Smooth muscle cell (in vitro differentiated cells): ENCODE measurements around the gene HMG20B. TPM values are rescaled to one million over a fixed set of nuclear protein-coding genes. Genes with fewer than 3 reads are reported as not detected.

Source experiments
- DNase-seq: peaks from one replicate; lab custom pipeline; 2025; ENCODE audit not compliant: unreplicated experiment; lab: John Stamatoyannopoulos, UW
- H2AFZ ChIP-seq: fragments of 200-600 bp; sonication (generic); 2 replicates; pipeline ENCODE4 v1.6.0; 2016; ENCODE audit warnings: antibody characterized with exemption, low read depth, mild to moderate bottlenecking
- H3F3A ChIP-seq: fragments of 200-600 bp; sonication (generic); 2 replicates; pipeline ENCODE4 v1.6.0; 2017; ENCODE audit warnings: antibody characterized with exemption, low read depth
- H3K27ac ChIP-seq: fragments of 200-600 bp; sonication (generic); 2 replicates; pipeline ENCODE4 v1.5.1; 2016; ENCODE audit warnings: low read depth, mild to moderate bottlenecking
- H3K27me3 ChIP-seq: fragments of 200-600 bp; sonication (generic); 2 replicates; pipeline ENCODE4 v1.6.1; 2016; ENCODE audit warnings: low read depth, mild to moderate bottlenecking
- H3K36me3 ChIP-seq: fragments of 200-600 bp; sonication (generic); 2 replicates; pipeline ENCODE4 v1.5.1; 2016; ENCODE audit warnings: low read depth
- H3K4me1 ChIP-seq: fragments of 200-600 bp; sonication (generic); 2 replicates; pipeline ENCODE4 v1.5.1; 2016; ENCODE audit warnings: low read depth
- H3K4me2 ChIP-seq: fragments of 200-600 bp; sonication (generic); 2 replicates; pipeline ENCODE4 v1.6.0; 2016; ENCODE audit warnings: mild to moderate bottlenecking
- H3K4me3 ChIP-seq: fragments of 200-600 bp; sonication (generic); 2 replicates; pipeline ENCODE4 v1.5.1; 2016; ENCODE audit warnings: mild to moderate bottlenecking
- H3K79me2 ChIP-seq: fragments of 200-600 bp; sonication (generic); 2 replicates; pipeline ENCODE4 v1.6.0; 2016; ENCODE audit warnings: low read depth, mild to moderate bottlenecking
- H3K9ac ChIP-seq: fragments of 200-600 bp; sonication (generic); 2 replicates; pipeline ENCODE4 v1.6.0; 2016; ENCODE audit warnings: low read depth
- H3K9me3 ChIP-seq: fragments of 200-600 bp; sonication (generic); replicated peaks from 2 replicates; pipeline ENCODE4 v1.5.1; 2016; ENCODE audit warnings: low read depth
- H4K20me1 ChIP-seq: fragments of 200-600 bp; sonication (generic); 2 replicates; pipeline ENCODE4 v1.6.0; 2016; ENCODE audit warnings: low read depth
- WGBS: methylation state at CpG from one replicate; pipeline ENCODE4 v1.1.7; 2016; ENCODE audit warnings: low lambda C conversion rate; 5-methylcytosine and 5-hydroxymethylcytosine counted together
- polyA plus RNA-seq: library from polyadenylated mRNA; unstranded; fragments of >200 nt; fragmentation: Nextera tagmentation; extraction: Ambion mirVana; gene quantifications from 2 replicates; pipeline ENCODE4 v1.2.1, GENCODE V29; 2016
- total RNA-seq: library from RNA; depleted of rRNA; stranded (reverse); fragments of >200 nt; gene quantifications from 2 replicates; pipeline ENCODE4 v1.2.3, GENCODE V29; 2014
- TF ChIP-seq, protein P1 (sequence below): fragments of 200-600 bp; sonication (generic); IDR thresholded peaks from 2 replicates; pipeline ENCODE4 v1.5.1; 2017; ENCODE audit warnings: borderline replicate concordance, mild to moderate bottlenecking, antibody characterized with exemption; ENCODE audit not compliant: insufficient read depth, poor library complexity, severe bottlenecking

The HMG20B gene
- total and polyA plus RNA-seq, 2 experiments from 2014 or later = 109 to 120 TPM

DNA sequence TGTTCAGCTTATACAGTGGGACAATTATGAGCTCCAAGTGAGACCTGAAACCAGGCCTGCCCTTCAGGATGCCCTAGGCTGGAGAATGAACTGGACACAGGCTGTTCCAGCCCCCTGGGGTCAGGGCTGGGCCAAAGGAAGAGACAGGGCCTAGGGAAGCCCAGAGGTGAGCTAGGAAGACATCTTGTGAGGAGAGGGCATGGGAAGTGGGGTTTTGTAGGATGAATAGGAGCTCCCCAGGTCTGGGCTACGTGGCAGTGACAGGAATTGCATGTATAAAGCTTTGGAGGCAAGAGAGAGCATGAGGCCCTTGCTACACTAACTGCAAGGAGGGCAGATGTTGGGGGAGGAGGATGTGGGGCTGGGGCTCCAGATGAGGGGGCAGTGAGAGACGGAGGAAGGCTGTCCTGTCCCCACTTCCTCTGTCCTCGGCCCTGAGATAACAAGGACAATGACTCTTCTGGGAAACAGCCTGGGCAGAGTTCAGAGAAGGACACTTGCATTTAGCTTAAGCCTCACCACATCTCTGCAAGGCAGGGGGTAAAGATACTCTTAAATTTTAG lies 35.4 kb downstream of the HMG20B start:
- 82% methylated on average over 3 of the region's 3 CpGs for WGBS
- TF ChIP-seq, protein P1, sequence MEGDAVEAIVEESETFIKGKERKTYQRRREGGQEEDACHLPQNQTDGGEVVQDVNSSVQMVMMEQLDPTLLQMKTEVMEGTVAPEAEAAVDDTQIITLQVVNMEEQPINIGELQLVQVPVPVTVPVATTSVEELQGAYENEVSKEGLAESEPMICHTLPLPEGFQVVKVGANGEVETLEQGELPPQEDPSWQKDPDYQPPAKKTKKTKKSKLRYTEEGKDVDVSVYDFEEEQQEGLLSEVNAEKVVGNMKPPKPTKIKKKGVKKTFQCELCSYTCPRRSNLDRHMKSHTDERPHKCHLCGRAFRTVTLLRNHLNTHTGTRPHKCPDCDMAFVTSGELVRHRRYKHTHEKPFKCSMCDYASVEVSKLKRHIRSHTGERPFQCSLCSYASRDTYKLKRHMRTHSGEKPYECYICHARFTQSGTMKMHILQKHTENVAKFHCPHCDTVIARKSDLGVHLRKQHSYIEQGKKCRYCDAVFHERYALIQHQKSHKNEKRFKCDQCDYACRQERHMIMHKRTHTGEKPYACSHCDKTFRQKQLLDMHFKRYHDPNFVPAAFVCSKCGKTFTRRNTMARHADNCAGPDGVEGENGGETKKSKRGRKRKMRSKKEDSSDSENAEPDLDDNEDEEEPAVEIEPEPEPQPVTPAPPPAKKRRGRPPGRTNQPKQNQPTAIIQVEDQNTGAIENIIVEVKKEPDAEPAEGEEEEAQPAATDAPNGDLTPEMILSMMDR = no peak
- H3K36me3 ChIP-seq = no peaks in the 10 kb centered on the region
- no peaks in the 10 kb centered on the region for H3K79me2 ChIP-seq
- H3K9ac ChIP-seq = no peak overlapping the region
- no peaks in the 10 kb centered on the region for H4K20me1 ChIP-seq
- no peaks in the 10 kb centered on the region for H3F3A ChIP-seq
- H2AFZ ChIP-seq = no peak overlapping the region
- no peak for DNase-seq
- H3K9me3 ChIP-seq = no peaks in the 10 kb centered on the region
- H3K27ac ChIP-seq = peak overlapping the region; percentile 43
- peak overlapping the region; percentile 65 for H3K4me3 ChIP-seq
- H3K4me2 ChIP-seq = peak overlapping the region; percentile 86
- H3K4me1 ChIP-seq = peaks cover 8% of the 10 kb centered on the region
- H3K27me3 ChIP-seq = no peaks in the 10 kb centered on the region

DNA sequence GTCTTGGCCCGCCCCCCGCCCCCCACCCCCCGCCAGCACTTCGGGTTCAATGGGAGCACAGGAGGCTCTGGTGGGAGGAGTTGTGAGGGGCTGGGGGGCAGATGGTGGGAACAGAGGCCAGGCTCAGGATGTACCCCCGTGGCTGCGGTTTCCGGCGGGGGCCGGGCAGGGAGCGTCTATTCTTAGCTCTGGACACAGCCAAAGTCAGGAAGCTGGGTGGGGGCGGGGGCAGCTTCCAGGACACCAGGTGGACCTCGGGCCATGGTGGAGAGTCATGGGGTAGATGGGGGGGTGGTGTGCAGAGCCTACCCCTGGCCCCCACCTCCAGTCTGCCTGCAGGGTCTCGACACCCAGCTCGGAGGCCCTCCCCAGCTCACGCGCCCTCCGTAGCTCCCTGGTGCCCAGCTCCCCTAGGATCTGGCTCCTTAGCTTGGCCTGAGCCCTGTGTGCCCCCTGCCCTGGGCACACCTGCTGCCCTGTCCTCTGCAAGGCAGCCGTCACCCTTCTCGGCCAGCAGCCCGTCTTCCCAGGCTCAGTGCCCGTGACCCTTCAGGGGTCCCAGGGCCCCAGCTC lies 36.1 kb downstream of the HMG20B start:
- Histone ChIP-seq H3K9ac (no peak overlapping the region), H3K27me3 (no peaks in the 10 kb centered on the region), H3K36me3 (no peaks in the 10 kb centered on the region), H3K4me1 (peaks cover 8% of the 10 kb centered on the region), H3K9me3 (no peaks in the 10 kb centered on the region), H3K4me3 (no peak overlapping the region), H3F3A (no peaks in the 10 kb centered on the region), H4K20me1 (no peaks in the 10 kb centered on the region), H3K27ac (no peak overlapping the region), H3K79me2 (no peaks in the 10 kb centered on the region), H3K4me2 (no peak overlapping the region), H2AFZ (no peak overlapping the region)
- no peak for DNase-seq
- over 99% methylated on average over 13 of the region's 21 CpGs for WGBS
- TF ChIP-seq, protein P1 = no peak

DNA sequence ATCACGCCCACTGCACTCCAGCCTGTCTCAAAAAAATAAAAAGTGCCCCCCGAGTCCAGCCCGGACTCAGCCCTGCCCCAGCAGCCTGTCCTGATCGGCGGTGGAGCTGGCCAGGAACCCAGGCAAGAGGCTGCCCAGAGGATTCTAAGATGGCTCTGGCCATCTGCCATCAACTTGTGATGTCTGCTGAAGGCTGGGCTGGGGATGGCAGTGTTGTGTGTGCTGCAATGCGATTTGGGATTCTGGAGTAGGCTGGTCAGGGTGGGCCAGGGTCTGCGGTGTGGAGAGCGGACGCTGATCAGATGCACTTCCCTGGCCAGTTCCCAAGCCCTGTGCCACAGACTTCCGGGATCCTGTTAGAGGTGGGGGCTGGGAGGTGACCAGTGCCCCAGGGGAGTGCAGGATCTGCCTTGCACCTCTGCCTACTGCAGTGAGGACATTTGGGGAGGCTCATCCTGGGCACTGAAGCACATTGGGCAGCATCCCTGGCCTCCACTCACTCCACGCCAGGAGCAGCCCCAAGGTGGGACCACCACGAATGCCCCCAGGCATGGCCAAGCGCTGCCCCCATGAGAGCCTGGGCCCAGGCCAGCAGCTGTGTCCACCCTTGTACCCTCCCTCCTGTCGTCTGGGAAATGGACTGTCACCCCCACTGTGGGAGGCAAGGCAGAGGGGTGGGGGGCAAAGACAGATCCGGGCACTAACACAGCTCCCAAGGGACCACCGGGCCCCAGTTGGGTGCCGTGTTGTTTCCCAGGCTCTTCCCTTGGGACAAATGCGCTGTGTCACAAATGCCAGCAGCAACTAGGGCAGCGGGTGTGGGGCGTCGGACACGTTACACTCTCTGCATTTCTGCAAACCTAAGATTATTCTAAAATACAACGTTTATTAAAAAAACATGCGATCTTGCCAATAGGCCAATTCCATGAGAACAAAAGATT lies 37.3 kb downstream of the HMG20B start:
- no peak overlapping the region for H3K4me2 ChIP-seq
- H3K9me3 ChIP-seq = no peaks in the 10 kb centered on the region
- H3F3A ChIP-seq = no peaks in the 10 kb centered on the region
- no peaks in the 10 kb centered on the region for H3K27me3 ChIP-seq
- no peak overlapping the region for H2AFZ ChIP-seq
- no peak overlapping the region for H3K27ac ChIP-seq
- H3K4me3 ChIP-seq = no peak overlapping the region
- no peaks in the 10 kb centered on the region for H4K20me1 ChIP-seq
- no peaks in the 10 kb centered on the region for H3K79me2 ChIP-seq
- no peak for DNase-seq
- WGBS = 93% methylated on average over 24 of the region's 24 CpGs
- no peak overlapping the region for H3K9ac ChIP-seq
- H3K36me3 ChIP-seq = no peaks in the 10 kb centered on the region
- peaks cover 8% of the 10 kb centered on the region for H3K4me1 ChIP-seq
- TF ChIP-seq, protein P1 = no peak
